Measurements from ENCODE around the gene REM1.

DNA sequence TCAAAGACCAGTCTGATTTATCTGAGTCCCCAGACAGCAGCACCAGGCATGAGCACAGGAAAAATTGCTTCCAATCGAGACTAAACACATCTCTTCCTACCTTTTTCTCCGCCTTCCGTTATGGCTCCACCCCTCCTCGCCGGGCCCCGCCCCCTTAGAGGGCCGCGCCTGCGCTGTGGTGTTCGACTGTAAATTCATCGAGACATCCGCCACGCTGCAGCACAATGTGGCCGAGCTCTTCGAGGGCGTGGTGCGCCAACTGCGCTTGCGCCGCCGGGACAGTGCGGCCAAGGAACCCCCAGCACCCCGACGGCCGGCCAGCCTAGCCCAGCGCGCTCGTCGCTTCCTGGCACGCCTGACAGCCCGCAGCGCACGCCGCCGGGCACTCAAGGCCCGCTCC is 8.9 kb downstream of the REM1 start:
- TF ChIP-seq, protein P1, sequence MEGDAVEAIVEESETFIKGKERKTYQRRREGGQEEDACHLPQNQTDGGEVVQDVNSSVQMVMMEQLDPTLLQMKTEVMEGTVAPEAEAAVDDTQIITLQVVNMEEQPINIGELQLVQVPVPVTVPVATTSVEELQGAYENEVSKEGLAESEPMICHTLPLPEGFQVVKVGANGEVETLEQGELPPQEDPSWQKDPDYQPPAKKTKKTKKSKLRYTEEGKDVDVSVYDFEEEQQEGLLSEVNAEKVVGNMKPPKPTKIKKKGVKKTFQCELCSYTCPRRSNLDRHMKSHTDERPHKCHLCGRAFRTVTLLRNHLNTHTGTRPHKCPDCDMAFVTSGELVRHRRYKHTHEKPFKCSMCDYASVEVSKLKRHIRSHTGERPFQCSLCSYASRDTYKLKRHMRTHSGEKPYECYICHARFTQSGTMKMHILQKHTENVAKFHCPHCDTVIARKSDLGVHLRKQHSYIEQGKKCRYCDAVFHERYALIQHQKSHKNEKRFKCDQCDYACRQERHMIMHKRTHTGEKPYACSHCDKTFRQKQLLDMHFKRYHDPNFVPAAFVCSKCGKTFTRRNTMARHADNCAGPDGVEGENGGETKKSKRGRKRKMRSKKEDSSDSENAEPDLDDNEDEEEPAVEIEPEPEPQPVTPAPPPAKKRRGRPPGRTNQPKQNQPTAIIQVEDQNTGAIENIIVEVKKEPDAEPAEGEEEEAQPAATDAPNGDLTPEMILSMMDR (IDR thresholded peaks at IDR 0.05): no peak
- no peak for TF ChIP-seq POLR2A (IDR thresholded peaks at IDR 0.05)

All from lower leg skin (tissue), 3 donors.